Stomach smooth muscle (tissue), 2 donors: ENCODE measurements around the gene STX4.

Source experiments
- H3K27ac ChIP-seq: one replicate; pipeline ENCODE4 v1.7.0; 2013; ENCODE audit warnings: mild to moderate bottlenecking, low read length, inconsistent platforms
- H3K27me3 ChIP-seq, 2 donors: one replicate each; pipeline ENCODE4 v1.7.0; 2013; ENCODE audit warnings: low read length in 2 of 2; ENCODE audit not compliant: insufficient read depth in 2 of 2, control insufficient read depth in 1 of 2
- H3K36me3 ChIP-seq, 2 donors: one replicate each; pipeline ENCODE4 v1.7.0; 2013; ENCODE audit warnings: low read length in 2 of 2; ENCODE audit not compliant: control insufficient read depth in 2 of 2, insufficient read depth in 2 of 2
- H3K4me1 ChIP-seq: one replicate; pipeline ENCODE4 v1.7.0; 2013; ENCODE audit warnings: low read length; ENCODE audit not compliant: control insufficient read depth, insufficient read depth
- H3K4me3 ChIP-seq, 2 donors: one replicate each; pipeline ENCODE4 v1.7.0; 2013; ENCODE audit warnings: low read length in 2 of 2
- H3K9ac ChIP-seq, 2 donors: one replicate each; pipeline ENCODE4 v1.7.0; 2013; ENCODE audit warnings: low read length in 2 of 2, mild to moderate bottlenecking in 1 of 2
- H3K9me3 ChIP-seq, 2 donors: one replicate each; pipeline ENCODE4 v1.7.0; 2013; ENCODE audit warnings: low read length in 2 of 2; ENCODE audit not compliant: control insufficient read depth in 2 of 2
- donor health status: healthy.
- donor health status: Pancreatic carcinoma.

The STX4 gene

GRCh38 chr16:31078597-31079341 lies 45.4 kb downstream of the STX4 start:
- no peaks in the 10 kb centered on the region for H3K9me3 ChIP-seq
- H3K9ac ChIP-seq = no peak overlapping the region
- H3K4me3 ChIP-seq = no peak overlapping the region
- H3K4me1 ChIP-seq = peaks cover 11% of the 10 kb centered on the region
- H3K36me3 ChIP-seq = peaks cover 39 to 53% of the 10 kb centered on the region in 2 donors
- no peak overlapping the region for H3K27ac ChIP-seq
- no peaks in the 10 kb centered on the region for H3K27me3 ChIP-seq

DNA sequence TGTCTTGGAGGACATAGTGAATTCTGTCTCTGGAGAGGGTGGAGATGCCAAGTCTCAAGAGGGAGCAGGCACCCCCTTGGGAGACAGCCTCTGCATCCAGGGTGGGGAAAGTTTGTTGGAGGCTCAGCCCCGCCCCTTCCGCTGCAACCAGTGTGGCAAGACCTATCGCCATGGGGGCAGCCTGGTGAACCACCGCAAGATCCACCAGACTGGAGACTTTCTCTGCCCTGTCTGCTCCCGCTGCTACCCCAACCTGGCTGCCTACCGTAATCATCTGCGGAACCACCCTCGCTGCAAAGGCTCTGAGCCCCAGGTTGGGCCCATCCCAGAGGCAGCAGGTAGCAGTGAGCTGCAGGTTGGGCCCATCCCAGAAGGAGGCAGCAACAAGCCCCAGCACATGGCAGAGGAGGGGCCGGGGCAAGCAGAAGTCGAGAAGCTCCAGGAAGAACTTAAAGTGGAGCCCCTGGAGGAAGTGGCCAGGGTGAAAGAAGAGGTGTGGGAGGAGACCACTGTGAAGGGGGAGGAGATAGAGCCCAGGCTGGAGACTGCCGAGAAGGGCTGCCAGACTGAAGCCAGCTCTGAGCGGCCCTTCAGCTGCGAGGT lies 46.1 kb downstream of the STX4 start:
- no peak overlapping the region for H3K4me3 ChIP-seq
- no peaks in the 10 kb centered on the region for H3K9me3 ChIP-seq
- H3K9ac ChIP-seq = no peak overlapping the region
- no peak overlapping the region for H3K27ac ChIP-seq
- H3K4me1 ChIP-seq = peaks cover 10% of the 10 kb centered on the region
- H3K27me3 ChIP-seq = no peaks in the 10 kb centered on the region
- peaks cover 41 to 56% of the 10 kb centered on the region in 2 donors for H3K36me3 ChIP-seq

DNA sequence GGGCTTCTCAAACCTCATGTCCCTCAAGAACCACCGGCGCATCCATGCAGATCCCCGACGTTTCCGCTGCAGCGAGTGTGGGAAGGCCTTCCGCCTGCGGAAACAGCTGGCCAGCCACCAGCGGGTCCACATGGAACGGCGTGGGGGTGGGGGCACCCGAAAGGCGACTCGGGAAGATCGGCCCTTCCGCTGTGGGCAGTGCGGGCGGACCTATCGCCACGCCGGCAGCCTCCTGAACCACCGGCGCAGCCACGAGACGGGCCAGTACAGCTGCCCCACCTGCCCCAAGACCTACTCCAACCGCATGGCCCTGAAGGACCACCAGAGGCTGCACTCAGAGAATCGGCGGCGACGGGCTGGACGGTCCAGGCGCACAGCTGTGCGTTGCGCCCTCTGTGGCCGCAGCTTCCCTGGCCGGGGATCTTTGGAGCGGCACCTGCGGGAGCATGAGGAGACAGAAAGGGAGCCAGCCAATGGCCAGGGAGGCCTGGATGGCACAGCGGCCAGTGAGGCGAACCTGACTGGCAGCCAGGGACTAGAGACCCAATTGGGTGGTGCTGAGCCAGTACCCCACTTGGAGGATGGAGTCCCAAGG lies 46.8 kb downstream of the STX4 start:
- H3K4me1 ChIP-seq = peaks cover 3% of the 10 kb centered on the region
- H3K36me3 ChIP-seq = peaks cover 45 to 56% of the 10 kb centered on the region in 2 donors
- no peaks in the 10 kb centered on the region for H3K27me3 ChIP-seq
- no peak overlapping the region for H3K9ac ChIP-seq
- H3K27ac ChIP-seq = no peak overlapping the region
- H3K4me3 ChIP-seq = no peak overlapping the region
- H3K9me3 ChIP-seq = no peaks in the 10 kb centered on the region

GRCh38 chr16:31080756-31081419 lies 47.5 kb downstream of the STX4 start:
- no peaks in the 10 kb centered on the region for H3K27me3 ChIP-seq
- H3K4me3 ChIP-seq = no peak overlapping the region
- H3K9me3 ChIP-seq = no peaks in the 10 kb centered on the region
- peaks cover 50 to 58% of the 10 kb centered on the region in 2 donors for H3K36me3 ChIP-seq
- no peak overlapping the region for H3K9ac ChIP-seq
- no peak overlapping the region for H3K27ac ChIP-seq
- peaks cover 2% of the 10 kb centered on the region for H3K4me1 ChIP-seq

- Histone ChIP-seq H3K4me1 (peaks cover 2% of the 10 kb centered on the region), H3K9ac (no peak overlapping the region), H3K9me3 (no peaks in the 10 kb centered on the region), H3K4me3 (no peak overlapping the region), H3K27me3 (no peaks in the 10 kb centered on the region), H3K36me3 (peaks cover 44 to 53% of the 10 kb centered on the region in 2 donors), H3K27ac (no peak overlapping the region)
Observed at GRCh38 chr16:31081428-31082351, 48.3 kb downstream of the STX4 start.

GRCh38 chr16:31082368-31083045 lies 49.1 kb downstream of the STX4 start:
- Histone ChIP-seq H3K4me3 (no peak overlapping the region), H3K27ac (no peak overlapping the region), H3K9ac (no peak overlapping the region), H3K27me3 (no peaks in the 10 kb centered on the region), H3K4me1 (peaks cover 2% of the 10 kb centered on the region), H3K9me3 (no peaks in the 10 kb centered on the region), H3K36me3 (peaks cover 36 to 45% of the 10 kb centered on the region in 2 donors)

- Histone ChIP-seq H3K27me3 (no peaks in the 10 kb centered on the region), H3K27ac (no peak overlapping the region), H3K4me1 (peaks cover 2% of the 10 kb centered on the region), H3K4me3 (no peak overlapping the region), H3K36me3 (peaks cover 34 to 39% of the 10 kb centered on the region in 2 donors), H3K9me3 (no peaks in the 10 kb centered on the region), H3K9ac (no peak overlapping the region)
Observed at GRCh38 chr16:31083081-31083480, 49.7 kb downstream of the STX4 start.

DNA sequence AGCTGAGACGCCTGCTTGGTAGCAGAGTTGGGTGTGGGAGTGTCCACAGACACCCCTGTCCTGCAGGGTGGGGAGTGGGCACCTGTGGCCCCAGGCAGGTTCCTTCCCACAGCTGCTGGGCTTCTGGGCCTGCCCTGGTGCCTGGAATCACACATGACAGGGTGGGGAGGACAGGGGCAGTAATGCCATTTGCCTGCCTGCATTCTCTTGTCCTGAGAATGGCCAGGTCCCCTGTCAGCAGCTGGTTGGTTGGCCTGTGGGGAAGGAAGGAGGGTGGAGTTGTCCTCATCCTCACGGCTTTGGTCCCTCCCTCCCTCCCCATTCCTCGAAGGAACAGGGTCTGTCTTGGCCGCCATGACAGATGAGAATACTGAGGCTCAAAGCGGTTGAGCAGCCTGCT lies 50.2 kb downstream of the STX4 start:
- Histone ChIP-seq H3K27ac (no peak overlapping the region), H3K4me1 (peaks cover 2% of the 10 kb centered on the region)

GRCh38 chr16:31083981-31084380 lies 50.6 kb downstream of the STX4 start:
- no peak overlapping the region for H3K27ac ChIP-seq
- peaks cover 2% of the 10 kb centered on the region for H3K4me1 ChIP-seq
- H3K27me3 ChIP-seq = no peaks in the 10 kb centered on the region
- no peak overlapping the region for H3K9ac ChIP-seq
- H3K36me3 ChIP-seq = peaks cover 27 to 38% of the 10 kb centered on the region in 2 donors
- H3K4me3 ChIP-seq = no peak overlapping the region
- H3K9me3 ChIP-seq = no peaks in the 10 kb centered on the region

More for the DNA sequence above, 50.2 kb downstream of the STX4 start:
- peaks cover 31 to 37% of the 10 kb centered on the region in 2 donors for H3K36me3 ChIP-seq
- no peak overlapping the region for H3K4me3 ChIP-seq
- H3K27me3 ChIP-seq = no peaks in the 10 kb centered on the region
- H3K9ac ChIP-seq = no peak overlapping the region
- no peaks in the 10 kb centered on the region for H3K9me3 ChIP-seq
